HG02571 (cell line): Measurements from ENCODE around the gene LHCGR.
A peak's percentile ranks its signal among the peaks of the same experiment; 100 is the strongest.

ENCODE experiments used
- ATAC-seq: cut with Tn5 transposase; IDR thresholded peaks from one replicate; pipeline ENCODE4 v1.9.1; 2021; ENCODE audit warnings: mild to moderate bottlenecking, moderate library complexity; ENCODE audit not compliant: unreplicated experiment

The LHCGR gene

DNA sequence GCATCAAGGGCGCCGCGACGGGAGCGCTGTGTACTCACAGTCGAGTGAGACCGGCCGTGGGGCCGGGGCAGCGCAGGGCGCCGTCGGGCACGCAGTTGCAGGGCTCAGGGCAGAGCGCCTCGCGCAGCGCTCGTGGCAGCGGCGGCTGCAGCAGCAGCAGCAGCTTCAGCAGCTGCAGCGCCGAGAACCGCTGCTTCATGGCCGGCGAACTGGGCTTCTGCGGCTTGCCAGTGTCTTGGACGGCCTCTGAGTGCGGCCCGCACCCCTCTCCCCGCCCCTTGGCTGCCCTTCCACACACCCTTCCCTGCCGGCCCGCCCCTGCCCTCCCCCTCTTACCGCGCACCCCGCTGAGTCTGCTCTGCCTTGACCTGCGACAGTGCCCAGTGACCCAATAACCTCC, at the start of gene LHCGR:
Gene LHCGR, minus strand, starts transcription at position 252 of the 400 bp plus-strand sequence. Its CDS starts 53 bp downstream, at position 199.
- ATAC-seq, result no peak

DNA sequence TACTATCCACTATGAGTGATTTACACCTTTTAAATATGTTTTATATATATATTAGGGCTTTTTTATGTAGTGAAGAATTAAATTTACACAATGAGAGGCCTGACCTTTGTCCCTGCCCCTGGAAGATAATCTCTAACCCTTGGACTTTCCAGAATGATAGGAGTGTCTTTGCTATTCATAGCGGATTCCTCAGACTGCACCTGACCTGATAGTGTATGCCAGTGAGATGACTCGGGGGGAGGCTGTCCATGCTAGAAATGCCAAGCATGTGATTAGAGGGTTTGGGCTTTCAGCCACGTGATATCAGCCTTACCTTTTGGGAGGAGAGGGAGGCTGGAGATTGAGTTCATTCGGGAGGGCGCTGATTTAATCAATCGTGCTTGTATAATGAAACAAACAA, 44.1 kb upstream of the LHCGR start:
- no peak for ATAC-seq

DNA sequence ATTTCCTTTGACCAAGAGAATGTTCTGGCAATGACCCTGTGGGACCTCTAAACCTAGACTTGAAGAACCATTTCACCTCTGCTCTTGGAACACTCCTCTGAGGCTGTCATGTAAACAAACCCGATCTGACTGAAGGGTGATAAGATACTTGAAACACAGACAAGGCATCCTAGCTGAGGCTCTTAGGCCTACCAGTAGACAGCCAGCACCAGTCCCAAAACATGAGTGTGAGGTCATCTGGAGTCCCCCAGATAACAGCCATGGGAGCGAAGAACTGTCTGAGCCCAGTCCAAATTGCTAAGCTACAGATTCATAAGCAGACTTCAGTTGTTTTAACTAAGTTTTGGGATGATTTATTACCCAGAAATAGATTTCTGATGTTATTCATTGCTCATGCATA, 39.5 kb upstream of the LHCGR start:
- no peak for ATAC-seq

DNA sequence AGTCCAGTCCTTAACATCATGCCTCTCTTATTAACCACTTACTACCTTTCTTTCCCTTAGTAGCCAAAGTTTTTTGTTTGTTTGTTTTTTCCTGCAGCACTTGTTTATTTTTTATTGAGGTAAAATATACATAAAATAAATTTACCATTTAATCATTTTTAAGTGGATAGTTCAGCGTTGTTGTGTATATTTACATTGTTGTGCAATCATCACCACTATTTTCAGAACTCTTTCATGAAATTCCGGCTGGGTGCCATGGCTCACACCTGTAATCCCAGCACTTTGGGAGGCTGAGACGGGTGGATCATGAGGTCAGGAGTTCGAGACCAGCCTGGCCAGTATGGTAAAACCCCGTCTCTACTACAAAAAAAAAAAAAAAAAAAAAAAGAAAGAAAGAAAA, 38.1 kb upstream of the LHCGR start:
- ATAC-seq, result no peak

DNA sequence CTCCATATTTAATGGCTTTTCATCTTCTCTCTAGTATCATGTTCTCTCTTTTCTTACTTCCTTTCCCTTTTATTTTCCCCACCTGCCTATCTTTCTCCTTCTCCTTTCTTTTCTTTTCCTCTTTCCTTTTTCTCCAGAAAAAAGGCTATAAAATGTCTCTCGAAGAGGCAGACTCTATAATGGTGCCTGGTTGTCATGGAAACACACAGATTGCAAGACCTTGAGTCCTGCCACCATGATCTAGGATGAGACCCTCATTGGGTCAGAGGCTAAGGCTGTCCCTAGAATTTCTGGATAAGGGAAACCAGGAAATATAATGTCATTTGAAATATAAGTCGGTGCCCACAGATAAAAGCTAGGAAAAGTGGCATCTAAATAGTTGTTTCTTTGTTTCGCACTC, 36.5 kb upstream of the LHCGR start:
- ATAC-seq, result no peak

DNA sequence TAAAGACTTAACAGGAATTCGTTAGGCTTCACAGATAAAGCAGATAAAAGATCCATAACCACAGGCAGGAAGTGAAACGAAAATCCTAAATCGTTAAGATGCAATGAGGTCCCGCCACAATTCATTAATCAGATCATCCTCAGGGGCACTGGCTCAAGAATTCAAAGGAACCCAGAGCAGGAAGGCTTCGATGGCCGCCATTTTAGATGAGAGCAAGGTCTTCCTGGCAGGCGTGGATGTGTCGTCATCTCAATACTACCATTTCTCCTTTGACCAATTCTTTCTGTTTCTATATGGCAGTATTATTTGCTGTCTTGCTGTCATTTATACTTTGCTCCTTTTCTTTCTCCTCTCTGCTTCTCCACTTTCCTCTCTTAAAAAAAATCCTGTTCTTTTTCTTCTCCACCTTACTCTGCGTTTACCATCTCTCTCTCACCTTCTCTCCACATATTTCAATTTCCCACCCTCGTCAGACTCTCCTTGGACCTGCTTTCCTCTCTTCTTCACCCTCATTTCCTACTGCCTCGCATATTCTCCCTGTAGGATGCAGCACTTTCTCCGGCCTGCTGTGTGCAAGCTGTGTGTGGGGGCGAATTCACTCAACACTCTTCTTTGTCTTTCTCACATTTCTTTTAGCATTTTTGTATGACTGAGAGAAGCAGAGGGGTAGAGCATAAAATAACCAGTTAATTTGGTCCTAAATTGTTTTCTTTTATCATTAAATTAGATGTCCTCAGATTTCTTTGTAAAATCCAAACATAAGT, 35.1 kb upstream of the LHCGR start:
- no peak for ATAC-seq

DNA sequence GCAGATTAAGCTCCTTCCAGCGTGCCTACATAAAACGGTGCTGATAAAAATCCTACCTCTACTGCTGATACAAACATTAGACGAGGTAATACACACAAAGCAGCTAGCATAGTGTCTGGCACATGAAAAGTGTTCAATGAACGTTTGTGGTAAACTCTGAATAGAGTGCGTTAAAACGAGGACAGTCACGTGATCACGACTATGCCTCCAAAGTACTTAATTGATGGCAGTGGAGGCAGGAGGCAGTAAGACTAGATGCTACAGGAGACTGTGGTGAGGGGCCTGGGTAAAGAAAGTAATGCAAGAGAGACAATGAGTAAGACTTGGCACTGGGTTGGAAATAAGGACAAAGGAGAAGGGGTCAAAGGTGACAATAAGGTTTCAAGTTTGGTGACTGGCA, 32.1 kb upstream of the LHCGR start:
- ATAC-seq, result no peak

DNA sequence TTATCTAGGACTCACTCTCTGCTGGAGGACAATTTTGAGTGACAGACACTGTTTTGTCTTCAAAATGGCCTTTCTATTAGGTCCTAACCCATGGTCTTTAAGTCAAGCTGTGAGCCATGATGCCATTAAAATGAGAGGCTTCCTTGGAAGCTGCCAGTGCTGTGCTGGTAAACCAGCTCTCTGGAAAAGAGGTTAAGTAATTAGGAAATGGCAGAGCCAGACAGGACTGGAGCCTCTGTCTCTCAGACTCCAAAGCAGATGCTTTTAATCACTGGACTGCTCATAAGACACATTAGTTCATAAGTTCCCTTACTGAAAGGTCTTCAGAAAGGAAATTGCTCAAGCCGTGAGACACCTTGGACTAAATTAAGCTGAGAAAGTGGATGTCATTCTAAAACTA, 25.8 kb upstream of the LHCGR start:
- ATAC-seq, result no peak

DNA sequence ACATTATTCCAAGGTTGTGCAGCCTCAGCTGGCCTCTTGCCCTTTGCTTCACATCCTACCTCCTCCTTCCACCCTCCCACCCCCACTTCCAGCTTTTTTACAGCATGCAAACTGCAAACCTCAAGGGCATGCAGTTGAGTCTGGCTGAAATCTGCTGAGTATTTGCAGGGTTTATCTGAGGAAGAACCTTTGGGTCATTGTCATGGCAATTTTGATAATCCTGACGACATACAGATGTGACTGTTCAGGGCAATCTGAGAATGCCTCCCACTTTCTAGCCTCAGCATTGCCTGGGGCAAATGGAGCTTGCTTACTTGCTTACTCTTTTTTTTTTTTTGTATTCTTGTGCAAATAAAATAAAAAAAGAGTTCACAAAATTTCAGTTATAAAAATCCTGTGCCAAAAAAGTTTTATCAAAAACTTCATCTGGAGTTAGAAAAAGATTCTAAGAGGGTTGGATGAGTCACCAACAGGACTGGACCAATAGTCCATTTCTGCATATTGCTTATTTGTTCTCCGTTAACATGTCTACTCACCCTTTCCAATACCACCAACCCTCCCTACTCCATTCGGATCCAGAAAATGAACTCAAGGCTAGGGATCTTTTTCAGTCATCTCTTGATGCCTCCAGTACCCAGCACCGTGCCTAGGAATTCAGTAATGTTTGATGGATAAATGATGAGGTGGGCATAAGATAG, 23.6 kb upstream of the LHCGR start:
- ATAC-seq, result no peak

DNA sequence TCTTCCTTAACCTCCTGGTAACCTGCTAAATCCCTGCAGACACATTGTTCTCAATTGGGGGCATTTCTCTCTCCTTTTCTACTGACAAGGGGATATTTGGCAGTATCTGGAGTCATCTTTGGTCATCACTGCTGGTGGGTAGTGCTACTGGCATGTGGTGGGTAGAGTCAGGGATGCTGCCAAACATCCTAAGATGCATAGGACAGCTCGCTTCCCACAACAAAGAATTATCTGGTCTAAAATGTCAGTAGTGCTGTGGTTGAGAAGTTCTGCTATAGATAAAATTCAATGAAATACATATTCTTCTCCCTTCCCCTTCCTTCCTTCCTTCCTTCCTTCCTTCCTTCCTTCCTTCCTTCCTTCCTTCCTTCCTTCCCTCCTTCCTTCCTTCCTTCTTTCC, 18.7 kb upstream of the LHCGR start:
- no peak for ATAC-seq

DNA sequence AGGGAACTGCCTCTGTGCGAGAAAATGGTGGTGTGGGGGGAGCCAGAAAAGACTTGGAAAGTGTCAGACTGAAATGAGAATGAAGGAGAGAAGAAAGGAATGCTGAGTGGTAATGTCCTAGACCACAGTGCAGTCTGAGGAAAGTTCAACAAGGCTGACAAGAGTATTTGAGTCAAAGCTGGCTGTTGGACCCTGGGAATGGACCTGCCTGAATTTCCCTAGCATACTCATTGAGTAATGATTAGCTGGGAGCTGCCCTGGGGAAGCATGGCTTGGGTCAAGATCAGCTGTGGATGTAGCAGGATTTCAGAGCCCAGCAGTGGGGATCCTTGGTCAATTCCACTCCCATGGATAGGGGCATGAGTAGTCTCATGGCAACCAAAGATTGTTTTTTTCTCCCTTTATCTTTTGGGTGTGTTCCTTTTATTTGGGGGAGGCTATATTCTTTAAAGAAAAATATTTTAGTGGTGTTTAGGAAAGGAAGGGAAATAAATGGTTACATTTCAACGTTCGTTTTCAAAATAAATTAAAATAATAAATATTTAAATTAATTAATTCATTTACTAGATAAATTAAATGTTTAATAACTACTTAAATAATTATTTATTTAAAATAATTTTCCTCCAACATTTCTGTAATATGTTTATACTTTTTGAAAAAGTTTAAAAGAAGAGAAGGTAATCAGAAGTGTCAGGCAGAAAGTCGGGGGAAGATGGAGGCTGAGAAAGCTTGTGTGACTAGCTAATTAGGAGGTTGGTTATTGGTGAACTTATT, 15.9 kb upstream of the LHCGR start:
- ATAC-seq, result no peak

DNA sequence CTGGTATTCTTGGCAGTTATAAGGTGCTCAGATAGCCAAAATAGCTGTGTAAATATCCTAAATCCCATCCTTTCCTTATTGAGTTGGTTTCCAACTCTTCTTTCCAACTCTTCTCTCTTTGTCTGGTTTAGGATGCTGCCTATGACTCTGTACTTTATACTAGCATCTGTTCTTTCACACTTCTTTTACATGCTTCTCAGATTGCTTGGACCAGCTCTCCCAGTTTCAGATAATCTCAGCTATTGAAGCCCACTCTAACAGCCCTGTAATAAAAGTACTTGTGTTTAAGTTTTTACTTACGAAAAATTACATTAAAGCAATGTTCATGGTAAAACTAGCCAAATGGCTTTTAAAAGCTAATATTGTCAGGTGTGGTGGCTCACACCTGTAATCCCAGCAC, 14.7 kb upstream of the LHCGR start:
- no peak for ATAC-seq

DNA sequence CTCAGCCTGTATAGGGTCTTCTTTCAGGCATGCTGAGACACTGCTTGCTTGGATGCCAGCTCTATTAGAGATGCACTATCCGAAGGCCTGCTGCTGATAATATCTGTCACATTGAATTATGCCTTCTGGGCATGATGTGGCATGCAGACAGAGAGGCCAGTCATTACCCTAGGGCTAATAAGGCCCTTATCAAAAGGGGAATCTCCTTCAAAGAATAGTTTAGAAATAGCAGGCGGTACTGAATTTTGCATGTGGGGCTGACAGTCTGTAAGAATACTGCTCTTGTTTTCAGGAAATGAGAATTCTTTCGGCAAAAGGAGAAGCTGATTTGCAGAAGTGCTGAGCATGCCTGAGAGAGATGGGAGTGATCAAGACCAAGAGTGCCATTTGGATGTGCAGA, 13.1 kb upstream of the LHCGR start:
- ATAC-seq, result no peak

DNA sequence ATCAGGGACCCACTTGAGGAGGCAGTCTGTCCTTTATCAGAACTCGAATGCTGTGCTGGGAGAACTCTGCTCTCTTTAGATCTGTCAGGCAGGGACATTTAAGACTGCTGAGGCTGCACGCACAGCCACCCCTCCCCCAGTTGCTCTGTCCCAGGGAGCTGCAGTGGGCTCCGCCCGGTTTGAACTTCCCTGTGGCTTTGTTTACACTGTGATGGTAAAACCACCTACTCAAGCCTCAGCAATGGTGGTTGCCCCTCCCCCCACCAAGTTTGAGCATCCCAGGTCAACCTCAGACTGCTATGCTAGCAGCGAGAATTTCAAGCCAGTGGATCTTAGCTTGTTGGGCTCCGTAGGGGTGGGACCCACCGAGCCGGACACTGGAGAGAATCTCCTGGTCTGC, 11.8 kb upstream of the LHCGR start:
- no peak for ATAC-seq

DNA sequence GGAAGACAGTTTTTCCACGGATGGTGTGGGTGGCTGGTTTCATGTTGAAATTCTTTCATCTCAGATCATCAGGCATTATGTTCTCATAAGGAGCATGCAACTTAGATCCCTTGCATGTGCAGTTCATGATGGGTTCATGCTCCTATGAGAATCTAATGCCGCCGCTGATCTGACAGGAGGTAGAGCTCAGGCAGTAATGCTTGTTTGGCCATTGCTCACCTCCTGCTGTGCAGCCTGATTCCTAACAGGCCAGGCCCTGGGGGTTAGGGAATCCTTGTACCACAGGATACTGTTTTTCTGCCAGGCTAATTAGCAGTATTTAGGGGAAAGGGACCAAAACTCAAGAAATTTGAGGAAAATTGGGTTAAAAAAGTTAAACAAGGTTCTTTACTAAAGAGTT, 5.3 kb upstream of the LHCGR start:
- no peak for ATAC-seq

DNA sequence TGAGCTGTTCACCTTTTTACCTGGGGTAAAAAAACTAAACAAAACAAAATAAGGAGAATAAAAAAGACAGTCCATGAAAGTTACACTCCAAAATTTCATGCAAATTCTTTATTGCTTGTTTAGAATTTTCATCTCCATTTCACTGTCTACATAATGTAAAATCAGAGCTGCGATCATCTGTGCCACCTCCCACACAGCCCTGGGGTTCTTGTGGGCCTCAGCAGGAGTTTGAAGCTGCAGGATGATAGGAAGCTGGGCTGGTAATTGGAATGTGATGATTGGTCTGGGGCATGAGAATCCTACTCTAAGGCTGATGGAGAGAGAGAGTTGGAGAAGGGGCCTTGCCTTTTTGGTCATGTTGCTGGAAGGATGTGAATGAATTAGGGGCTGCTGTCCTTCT, 4.2 kb upstream of the LHCGR start:
- no peak for ATAC-seq

DNA sequence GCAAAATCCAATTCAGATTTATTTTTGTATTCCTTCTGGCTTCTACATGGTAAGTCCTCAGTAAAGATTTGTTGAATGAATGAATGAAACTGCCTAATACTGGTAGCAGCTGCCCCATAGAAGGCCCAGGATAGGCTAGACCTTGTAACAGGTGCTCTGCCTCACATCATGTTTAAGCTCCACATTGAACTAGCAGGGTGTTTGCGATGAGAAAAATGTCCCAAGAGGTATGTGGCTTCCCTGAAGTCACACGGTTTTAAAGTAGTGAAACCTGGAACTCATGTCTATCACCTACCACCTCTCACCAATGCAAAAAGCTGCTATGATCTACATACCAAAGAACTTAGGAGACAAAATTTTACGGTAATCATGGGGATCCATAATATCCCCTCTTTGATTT, 765 bp upstream of the LHCGR start:
- no peak for ATAC-seq

DNA sequence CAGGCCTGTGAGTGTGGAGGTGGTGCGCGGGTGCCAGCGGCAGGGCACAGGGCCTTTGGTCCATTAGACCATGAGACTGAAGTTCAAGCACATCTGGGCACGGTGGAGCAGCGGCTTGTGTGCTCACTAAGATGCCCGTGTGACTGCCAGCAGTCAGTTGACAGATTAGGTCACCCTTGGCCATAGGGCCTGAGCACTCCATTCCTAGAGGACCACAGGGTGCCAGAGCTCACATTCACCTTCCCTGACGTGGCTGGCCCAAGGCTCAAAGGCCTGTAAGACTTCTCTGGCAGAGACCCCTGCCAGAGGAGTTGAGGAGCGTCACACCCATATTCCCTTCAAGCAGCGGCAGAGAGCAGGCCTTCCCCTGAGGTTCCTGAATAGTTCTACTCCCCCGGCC, 650 bp downstream of the LHCGR start:
- ATAC-seq, result no peak

DNA sequence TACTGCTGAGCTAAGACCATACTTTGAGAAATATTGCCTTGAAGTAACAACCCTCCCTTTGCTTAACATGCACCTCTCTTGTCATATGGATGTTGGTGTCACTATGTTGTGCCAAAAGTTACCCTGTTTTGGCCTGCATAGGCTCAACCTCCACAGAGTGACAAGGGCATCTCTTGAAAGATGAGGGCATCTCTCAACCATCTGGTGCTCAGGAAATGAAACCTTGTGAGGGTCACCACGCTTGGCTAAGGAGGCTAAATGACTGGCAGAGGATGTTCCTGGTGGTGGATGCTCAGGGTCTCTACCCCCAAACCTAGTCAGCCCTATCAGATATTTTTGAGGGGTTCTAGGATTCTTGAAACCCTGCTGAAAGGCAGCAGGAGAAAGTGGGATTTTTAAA, 2.3 kb downstream of the LHCGR start:
- ATAC-seq, result no peak

DNA sequence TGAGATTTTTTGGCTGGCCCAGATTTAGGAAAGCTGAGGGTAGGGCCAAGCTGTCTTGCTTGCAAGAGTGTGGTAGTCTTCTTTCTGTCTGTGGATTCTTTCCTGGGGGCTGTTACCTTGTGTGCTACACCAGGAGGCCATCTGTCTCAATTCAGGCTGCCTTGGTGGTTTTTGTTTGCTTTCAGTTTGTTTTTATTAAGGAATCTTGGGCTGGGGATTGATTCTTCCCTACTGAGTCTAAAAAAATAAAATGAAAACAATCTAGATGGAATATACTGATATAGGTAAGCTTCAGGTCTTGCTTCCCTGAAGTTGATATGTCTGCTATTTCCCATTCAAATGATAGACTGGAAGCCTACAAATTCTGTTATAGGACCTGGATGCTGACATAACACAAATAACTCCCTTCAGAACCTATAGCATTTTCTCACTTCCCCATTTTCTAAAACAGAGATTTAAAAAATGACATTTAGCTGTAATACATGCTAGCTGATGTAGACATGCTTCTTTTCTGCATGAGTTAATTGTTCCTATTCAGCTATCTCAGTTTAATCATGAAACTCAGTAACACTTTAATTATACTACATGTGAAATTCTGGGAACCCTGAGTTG, 5.3 kb downstream of the LHCGR start:
- peak; percentile 52 for ATAC-seq

DNA sequence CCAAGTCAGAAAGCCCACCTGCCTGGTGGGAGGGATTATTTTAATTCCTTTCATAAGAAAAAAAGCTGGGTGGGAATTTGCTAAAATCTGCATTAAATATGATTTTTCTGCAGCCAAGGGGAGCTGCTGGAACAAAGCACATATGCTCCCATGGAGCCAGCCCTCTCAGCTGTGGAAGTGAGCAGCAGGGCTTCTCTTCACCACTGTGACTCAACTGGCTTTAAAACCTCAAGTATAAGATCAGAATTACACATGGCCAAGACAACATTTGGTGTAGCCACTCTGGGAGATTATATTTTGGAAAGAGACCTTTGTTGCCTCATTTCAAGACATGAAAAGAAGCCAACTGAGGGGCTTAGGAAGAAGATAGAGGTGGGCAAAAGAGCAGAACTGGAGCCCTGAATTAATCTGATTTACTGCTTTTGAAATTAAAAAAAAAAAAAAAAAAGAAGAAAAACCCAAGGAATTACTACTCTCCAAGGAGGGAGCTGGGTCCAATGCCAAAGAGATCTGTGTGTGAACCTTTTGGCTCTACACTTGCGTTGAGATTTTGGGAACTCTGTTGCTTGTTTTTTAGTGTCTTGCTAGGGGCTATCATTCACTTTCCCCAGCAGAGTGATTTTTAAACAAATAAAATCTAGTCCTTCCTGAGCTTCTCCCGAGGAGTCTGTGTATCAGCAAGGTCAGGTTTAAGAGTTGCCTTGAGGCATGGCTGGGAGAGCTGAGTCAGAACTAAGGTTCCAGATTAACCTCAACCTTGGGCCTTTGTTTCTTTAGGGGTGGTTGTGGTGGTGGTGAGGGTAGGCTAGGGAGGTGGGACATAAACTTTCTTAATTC, 6.0 kb downstream of the LHCGR start:
- ATAC-seq, result peak; percentile 30
